ENCODE measurements around the gene ERBIN.

DNA sequence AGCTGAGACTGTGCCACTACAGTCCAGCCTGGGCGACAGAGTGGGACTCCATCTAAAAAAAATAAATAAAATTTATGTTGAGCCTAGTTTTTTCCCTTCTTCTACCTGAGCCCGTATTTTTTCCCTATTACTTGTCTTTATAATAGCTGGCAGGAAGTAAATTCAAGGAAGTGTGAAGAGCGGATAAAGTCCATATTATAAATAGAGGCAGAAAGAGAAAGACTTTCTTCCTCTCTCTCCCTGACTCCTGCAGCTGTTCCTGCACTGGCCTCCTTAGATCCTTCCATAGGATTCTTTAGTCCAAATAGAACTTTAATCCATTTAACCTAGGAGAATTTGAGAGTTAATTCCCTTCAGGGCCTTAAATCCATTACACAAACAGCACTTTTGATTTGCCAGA is 10.3 kb upstream of the ERBIN start:
- TF ChIP-seq, protein P1, sequence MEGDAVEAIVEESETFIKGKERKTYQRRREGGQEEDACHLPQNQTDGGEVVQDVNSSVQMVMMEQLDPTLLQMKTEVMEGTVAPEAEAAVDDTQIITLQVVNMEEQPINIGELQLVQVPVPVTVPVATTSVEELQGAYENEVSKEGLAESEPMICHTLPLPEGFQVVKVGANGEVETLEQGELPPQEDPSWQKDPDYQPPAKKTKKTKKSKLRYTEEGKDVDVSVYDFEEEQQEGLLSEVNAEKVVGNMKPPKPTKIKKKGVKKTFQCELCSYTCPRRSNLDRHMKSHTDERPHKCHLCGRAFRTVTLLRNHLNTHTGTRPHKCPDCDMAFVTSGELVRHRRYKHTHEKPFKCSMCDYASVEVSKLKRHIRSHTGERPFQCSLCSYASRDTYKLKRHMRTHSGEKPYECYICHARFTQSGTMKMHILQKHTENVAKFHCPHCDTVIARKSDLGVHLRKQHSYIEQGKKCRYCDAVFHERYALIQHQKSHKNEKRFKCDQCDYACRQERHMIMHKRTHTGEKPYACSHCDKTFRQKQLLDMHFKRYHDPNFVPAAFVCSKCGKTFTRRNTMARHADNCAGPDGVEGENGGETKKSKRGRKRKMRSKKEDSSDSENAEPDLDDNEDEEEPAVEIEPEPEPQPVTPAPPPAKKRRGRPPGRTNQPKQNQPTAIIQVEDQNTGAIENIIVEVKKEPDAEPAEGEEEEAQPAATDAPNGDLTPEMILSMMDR (IDR thresholded peaks at IDR 0.05; ENCODE audit: poor library complexity, severe bottlenecking) = no peak
- TF ChIP-seq EZH2 (IDR thresholded peaks at IDR 0.05; ENCODE audit: borderline replicate concordance, insufficient read depth, low read length, poor library complexity, severe bottlenecking) = no peak
- no peak for TF ChIP-seq RAD21 (conservative IDR thresholded peaks at IDR 0.05)
